ENCODE measurements around the gene RREB1.

RREB1 gene

DNA sequence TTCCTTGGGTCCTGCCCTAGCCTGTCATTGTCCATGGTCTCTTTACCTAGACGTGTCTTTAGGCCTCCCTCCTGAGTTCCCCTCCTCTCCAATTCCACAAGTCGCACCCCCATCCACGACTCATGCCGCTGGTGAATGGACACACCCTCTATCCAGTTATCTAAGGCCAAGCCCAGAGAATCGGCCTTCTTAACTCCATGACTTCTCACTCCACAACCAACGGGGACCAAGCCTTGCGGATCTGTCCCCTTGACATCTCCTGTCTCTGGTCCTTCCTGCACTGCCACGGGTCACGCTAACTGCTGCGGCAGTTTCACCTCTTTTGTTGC is 7.0 kb upstream of the RREB1 start:
- Histone ChIP-seq H3K4me3 (ENCODE audit: low read depth in 1 of 2, low read length in 2 of 2) (no peak overlapping the region), H3K79me2 (ENCODE audit: insufficient read depth, low read length) (no peaks in the 10 kb centered on the region), H3K27ac (ENCODE audit: low read length) (no peak overlapping the region), H3K9me3 (ENCODE audit: insufficient read depth, low read length, severe bottlenecking) (no peaks in the 10 kb centered on the region), H3K4me2 (ENCODE audit: insufficient read depth, low read length) (no peak overlapping the region), H3K27me3 (ENCODE audit: insufficient read depth, low read length, poor library complexity) (no peaks in the 10 kb centered on the region), H3K36me3 (ENCODE audit: insufficient read depth, low read length) (no peaks in the 10 kb centered on the region), H3K9ac (ENCODE audit: low read depth, low read length) (no peak overlapping the region), H4K20me1 (ENCODE audit: insufficient read depth, low read length) (no peaks in the 10 kb centered on the region), H3K4me1 (ENCODE audit: insufficient read depth, low read length) (no peaks in the 10 kb centered on the region), H2AFZ (ENCODE audit: low read depth, low read length) (no peak overlapping the region)
- TF ChIP-seq, protein P1, sequence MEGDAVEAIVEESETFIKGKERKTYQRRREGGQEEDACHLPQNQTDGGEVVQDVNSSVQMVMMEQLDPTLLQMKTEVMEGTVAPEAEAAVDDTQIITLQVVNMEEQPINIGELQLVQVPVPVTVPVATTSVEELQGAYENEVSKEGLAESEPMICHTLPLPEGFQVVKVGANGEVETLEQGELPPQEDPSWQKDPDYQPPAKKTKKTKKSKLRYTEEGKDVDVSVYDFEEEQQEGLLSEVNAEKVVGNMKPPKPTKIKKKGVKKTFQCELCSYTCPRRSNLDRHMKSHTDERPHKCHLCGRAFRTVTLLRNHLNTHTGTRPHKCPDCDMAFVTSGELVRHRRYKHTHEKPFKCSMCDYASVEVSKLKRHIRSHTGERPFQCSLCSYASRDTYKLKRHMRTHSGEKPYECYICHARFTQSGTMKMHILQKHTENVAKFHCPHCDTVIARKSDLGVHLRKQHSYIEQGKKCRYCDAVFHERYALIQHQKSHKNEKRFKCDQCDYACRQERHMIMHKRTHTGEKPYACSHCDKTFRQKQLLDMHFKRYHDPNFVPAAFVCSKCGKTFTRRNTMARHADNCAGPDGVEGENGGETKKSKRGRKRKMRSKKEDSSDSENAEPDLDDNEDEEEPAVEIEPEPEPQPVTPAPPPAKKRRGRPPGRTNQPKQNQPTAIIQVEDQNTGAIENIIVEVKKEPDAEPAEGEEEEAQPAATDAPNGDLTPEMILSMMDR (IDR thresholded peaks at IDR 0.05; ENCODE audit: borderline replicate concordance, extremely low read depth, low read length, poor library complexity, severe bottlenecking), result no peak
- TF ChIP-seq EZH2 (IDR thresholded peaks at IDR 0.05; ENCODE audit: borderline replicate concordance, low read depth, low read length, severe bottlenecking), result no peak
- DNase-seq (no peak), ATAC-seq (ENCODE audit: insufficient read depth, low read depth) (no peak)

DNA sequence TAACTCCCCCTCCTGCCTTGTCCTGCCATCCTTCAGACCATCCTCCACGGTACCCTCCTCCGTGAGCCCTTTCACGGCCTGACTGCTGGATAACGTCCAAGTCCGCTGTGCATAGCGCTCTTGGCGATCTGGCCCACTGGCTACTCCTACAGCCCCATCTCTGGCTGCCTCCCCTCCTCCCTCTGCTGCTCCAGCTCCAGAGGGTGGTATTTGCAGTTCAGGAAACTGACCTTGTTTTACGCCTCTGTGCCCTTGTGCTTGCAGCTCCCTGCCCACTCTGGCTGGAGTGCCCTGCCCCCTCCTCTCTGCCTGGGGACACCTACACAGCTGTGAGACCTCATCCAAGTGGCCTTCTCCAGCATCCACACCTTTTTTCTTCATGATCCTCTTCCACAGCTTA is 6.5 kb upstream of the RREB1 start:
- Histone ChIP-seq H3K9me3 (ENCODE audit: insufficient read depth, low read length, severe bottlenecking) (no peaks in the 10 kb centered on the region), H4K20me1 (ENCODE audit: insufficient read depth, low read length) (no peaks in the 10 kb centered on the region), H2AFZ (ENCODE audit: low read depth, low read length) (no peak overlapping the region), H3K27ac (ENCODE audit: low read length) (no peak overlapping the region), H3K4me1 (ENCODE audit: insufficient read depth, low read length) (no peaks in the 10 kb centered on the region), H3K36me3 (ENCODE audit: insufficient read depth, low read length) (no peaks in the 10 kb centered on the region), H3K79me2 (ENCODE audit: insufficient read depth, low read length) (no peaks in the 10 kb centered on the region), H3K27me3 (ENCODE audit: insufficient read depth, low read length, poor library complexity) (no peaks in the 10 kb centered on the region), H3K4me2 (ENCODE audit: insufficient read depth, low read length) (no peak overlapping the region), H3K4me3 (ENCODE audit: low read depth in 1 of 2, low read length in 2 of 2) (no peak overlapping the region), H3K9ac (ENCODE audit: low read depth, low read length) (no peak overlapping the region)
- ATAC-seq (ENCODE audit: insufficient read depth, low read depth) (no peak), DNase-seq (no peak)
- no peak for TF ChIP-seq EZH2 (IDR thresholded peaks at IDR 0.05; ENCODE audit: borderline replicate concordance, low read depth, low read length, severe bottlenecking)
- TF ChIP-seq, protein P1 (IDR thresholded peaks at IDR 0.05; ENCODE audit: borderline replicate concordance, extremely low read depth, low read length, poor library complexity, severe bottlenecking), result no peak

DNA sequence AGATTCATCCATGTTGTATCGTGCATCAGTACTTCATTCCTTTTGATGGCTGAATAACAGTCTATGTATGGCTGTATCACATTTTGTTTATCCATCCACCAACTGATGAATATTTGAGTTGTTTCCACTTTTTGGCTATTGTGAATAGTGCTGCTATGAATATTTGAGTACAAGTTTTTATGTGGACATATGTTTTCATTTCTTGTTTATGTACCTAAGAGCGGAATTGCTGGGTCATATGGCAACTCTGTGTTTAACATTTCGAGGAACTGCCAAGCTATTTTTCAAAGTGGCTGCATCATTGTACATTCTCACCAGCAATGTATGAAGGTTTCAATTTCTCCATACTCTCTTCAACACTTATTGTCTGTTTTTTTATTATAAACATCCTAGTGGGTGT is 3.0 kb upstream of the RREB1 start:
- Histone ChIP-seq H3K4me3 (ENCODE audit: low read depth in 1 of 2, low read length in 2 of 2) (no peak overlapping the region), H2AFZ (ENCODE audit: low read depth, low read length) (no peak overlapping the region), H3K36me3 (ENCODE audit: insufficient read depth, low read length) (peaks cover 2% of the 10 kb centered on the region; the same call in 1 of the 2 replicates), H4K20me1 (ENCODE audit: insufficient read depth, low read length) (peaks cover 4% of the 10 kb centered on the region; the same call in 1 of the 2 replicates), H3K27me3 (ENCODE audit: insufficient read depth, low read length, poor library complexity) (no peaks in the 10 kb centered on the region), H3K4me2 (ENCODE audit: insufficient read depth, low read length) (no peak overlapping the region), H3K9ac (ENCODE audit: low read depth, low read length) (no peak overlapping the region), H3K79me2 (ENCODE audit: insufficient read depth, low read length) (peaks cover 17% of the 10 kb centered on the region), H3K4me1 (ENCODE audit: insufficient read depth, low read length) (peaks cover 17% of the 10 kb centered on the region), H3K9me3 (ENCODE audit: insufficient read depth, low read length, severe bottlenecking) (no peaks in the 10 kb centered on the region), H3K27ac (ENCODE audit: low read length) (no peak overlapping the region)
- DNase-seq (no peak), ATAC-seq (ENCODE audit: insufficient read depth, low read depth) (no peak)
- TF ChIP-seq, protein P1 (IDR thresholded peaks at IDR 0.05; ENCODE audit: borderline replicate concordance, extremely low read depth, low read length, poor library complexity, severe bottlenecking), result no peak
- TF ChIP-seq EZH2 (IDR thresholded peaks at IDR 0.05; ENCODE audit: borderline replicate concordance, low read depth, low read length, severe bottlenecking), result no peak
